Measurements from ENCODE around the gene NAPA.

GRCh38 chr19:47486900-47487299 lies 28.0 kb downstream of the NAPA start:
- TF ChIP-seq CTCF (IDR thresholded peaks at IDR 0.05) (no peak), POLR2A (IDR thresholded peaks at IDR 0.05) (no peak)
